NCI-H1436 treated with DMSO at 0.1 percent for 48 hours (cell line): ENCODE measurements around the gene RECQL5.
"Not testable (repeated sequence)": the region's sequence is repeated elsewhere in the genome, so short reads cannot be mapped to it uniquely, and the experiment has no call there.

ENCODE experiments used
- DNase-seq: peaks from one replicate; lab custom pipeline; 2025; lab: John Stamatoyannopoulos, UW

RECQL5 gene

DNA sequence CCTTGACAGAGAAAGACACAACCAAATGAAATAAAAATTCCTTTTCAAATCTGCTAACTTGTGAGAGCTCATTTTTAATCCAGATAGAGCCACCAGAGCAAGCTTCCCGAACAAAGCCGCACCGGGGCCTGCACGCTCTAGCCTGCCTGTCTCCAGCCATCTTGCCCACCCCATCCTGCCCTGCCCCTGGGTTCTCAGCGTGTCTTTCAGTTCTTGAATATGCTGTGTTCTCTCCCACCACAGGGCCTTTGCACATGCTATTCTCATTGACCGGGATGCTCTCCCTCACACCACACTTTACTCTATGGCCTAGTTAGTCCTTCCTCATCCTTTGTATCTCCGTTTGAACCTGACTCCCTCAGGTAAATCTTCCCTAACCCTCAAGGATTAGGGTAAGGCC lies 19.0 kb downstream of the RECQL5 start:
- no peak for DNase-seq

DNA sequence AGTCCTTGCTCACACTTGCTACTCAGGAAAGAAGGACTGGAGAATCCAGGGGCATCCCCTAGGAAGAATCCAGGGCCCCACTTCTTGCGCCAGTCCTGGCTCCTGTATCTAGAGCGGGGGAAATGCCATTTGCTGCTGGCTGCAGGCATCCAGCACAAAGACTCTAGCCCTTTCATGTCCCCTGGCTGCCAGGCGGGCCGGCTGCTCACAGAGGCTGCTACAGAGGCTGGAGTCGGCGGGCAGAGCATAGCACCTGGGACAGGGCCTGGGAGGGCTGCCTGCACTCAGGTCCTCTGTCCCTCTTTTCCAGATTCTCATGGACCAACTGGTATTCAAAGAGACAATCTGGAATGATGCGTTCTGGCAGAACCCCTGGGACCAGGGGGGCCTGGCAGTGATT lies 19.9 kb downstream of the RECQL5 start:
- no peak for DNase-seq

DNA sequence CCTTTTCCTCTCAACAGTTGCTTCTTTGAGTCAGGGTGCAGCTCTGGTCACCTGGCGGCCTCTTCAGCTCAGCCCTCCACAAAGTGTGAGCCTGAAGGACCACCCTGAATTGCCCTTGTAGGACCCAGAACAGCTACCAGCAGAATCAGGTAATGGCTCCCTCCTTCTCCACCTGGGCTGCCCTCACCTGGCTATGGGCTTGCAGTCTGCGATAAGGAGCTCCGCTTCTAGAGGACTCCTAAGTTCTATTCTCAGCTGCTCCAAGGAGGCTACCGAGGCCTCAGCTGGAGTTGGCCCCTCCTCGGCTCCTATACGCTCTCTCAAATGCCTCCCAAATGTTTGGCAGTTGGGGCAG lies 20.3 kb downstream of the RECQL5 start:
- DNase-seq, result no peak

DNA sequence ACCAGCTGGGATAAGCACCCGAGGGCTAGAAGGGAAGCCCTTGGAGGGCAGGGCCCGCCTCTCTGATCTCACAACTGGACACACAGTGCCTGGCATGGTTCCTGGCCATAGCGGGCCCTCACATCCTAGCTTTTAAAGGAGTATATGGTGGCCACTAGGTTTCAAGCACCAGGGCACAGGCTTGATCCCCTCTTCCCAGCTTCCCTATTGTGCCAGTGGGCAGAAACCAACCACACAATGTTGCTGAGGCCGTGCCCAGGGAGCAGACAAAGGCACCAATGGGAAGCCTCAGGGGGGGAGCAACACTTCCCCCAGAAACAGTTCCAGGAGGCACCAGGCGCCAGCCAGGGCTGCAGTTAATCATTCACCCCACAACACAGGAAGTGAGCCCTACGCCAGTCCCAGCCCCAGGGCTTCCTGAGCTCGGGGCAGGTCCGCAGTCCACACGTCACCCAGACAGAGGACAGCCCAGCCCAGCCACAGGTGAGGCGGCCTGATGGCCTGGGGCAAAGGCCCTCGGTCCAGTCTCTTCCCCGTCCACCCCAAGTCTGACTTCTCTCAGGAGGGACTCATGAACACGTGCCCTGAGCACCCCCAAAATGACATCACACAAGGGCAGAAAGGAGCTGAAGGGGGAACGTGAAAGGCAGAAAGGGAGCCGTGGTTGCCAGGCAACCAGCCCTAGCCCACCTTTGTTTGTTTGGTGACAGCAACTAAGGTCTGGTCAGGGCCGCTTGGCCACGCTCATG lies 20.9 kb downstream of the RECQL5 start:
- DNase-seq, result no peak

DNA sequence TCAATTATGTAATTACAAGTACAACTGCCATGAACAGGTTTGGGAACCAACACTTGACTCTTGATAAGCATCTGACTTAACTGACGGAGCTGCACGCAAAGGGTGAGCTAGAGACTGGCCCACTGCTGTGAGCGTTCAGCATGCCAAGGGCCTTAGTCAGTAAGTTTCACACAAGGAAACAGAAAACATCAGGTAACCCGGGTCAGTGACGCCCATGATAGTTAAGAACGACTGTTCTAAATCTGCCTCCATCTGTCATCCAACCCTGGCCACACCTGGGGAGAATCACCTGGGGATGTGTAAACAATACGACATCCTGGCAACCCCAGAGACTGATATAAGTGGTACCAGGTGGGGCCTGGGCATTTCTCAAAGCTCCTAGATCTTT lies 21.5 kb downstream of the RECQL5 start:
- no peak for DNase-seq

DNA sequence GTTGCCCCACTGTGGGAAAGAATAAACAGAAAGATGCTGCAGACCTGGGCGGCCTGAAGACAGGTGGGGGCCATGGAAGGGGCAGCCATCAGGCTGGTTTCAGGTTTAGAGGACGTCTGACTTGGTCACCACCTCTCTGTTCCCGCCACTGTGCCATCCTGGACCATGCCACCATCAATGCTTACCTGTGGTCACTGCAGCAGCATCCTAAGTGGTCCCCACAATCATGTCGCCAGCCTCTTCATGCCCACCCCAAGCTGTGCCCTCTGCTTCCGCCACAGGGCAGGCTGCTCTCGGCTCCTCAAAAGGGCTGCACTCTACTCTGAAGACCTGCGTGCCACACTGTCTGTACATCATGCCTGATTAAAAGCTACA lies 23.3 kb downstream of the RECQL5 start:
- DNase-seq, result no peak

DNA sequence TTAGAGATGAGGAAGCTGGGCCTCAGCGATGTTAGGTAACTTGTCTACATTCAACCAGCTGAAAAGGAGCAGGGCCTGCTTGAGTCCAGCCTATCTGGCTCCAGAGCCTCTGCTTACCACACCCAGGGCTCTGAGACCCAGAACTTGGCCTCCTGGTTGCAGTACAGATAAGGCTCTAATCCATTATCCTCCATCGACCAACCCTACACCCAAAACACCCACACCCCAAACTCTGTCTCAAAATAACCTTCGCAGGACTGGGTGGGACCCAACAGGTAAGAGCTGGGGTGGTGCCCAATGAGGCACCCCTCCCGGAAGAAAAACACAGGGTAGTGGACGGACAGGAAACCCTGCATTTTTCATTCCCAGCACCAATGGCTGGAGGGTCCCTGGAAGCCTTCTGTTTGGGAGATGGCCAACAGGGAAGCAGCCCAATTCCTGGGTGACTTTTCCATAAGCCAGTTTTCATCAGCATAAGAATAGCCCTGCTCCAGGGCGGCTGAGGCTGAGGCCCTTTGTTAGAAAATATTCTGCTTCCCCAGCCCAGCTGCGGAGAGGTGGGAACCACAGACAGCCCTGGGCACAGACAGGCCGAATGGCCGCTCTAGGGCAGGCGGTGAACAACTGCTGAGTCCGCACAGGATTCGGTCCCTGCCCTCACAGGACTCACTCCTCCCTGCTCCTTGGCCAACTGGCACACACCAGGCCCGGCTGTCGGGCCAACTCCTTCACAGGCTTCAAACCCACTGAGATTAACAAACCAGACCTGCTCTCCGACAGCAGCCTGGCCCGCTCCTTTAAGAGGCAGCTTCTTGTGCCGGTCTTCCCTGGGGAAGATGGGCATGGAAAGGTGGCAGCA lies 23.9 kb downstream of the RECQL5 start:
- no peak for DNase-seq

DNA sequence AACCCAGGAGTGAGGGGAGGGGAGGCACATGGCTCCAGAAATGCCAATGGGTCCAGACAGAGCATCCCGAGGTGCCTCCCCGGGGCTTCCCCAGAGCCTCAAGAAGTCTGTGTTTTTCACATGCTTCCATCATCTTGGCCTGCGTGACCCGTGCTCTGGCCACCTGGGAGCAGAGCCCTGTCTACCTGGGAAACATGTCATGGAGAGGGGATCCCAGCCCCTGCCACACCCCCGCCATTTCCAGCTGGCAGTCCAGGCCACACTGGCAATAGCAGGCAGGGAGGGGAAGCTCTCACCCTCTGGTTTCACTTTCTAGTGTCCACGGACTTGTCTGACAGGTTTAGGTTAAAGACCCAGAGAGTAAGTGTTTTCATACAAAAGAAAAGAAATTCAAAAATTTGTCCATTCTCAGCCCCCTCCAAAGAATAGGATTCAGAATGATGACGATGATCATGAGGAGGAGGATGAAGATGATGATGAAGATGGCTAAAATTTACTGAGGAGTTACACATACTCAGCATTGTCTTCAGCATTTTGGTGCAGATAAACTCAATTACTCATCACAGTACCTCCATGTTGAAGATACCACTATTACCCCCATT lies 24.7 kb downstream of the RECQL5 start:
- no peak for DNase-seq

GRCh38 chr17:75641343-75641742 lies 25.6 kb downstream of the RECQL5 start:
- no peak for DNase-seq

DNA sequence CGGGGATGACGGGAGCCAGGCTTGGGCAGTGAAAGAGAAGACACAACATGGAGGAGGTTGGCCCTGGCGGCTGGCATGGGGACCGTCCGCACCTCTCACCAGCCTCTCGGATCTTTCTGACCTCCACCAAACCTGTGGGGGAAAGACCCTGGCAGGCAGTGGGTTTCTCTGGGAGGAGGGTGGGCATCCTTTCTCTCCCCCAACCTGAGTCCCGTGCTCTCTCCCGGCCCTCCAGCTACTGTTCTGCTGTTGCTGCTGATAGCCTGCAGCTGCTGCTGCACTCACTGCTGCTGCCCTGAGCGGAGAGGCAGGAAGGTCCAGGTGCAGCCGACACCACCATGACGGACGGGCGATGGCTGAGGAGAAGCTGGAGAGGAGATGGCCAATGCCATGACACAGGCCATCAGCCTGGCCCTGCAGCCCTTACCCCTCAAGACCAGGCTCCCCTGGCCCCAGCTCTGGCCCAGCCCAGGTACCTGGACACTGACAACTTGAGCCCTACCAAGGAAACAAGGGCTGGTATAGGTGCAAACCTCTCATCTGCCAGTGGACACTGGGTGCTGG lies 26.3 kb downstream of the RECQL5 start:
- no peak for DNase-seq

DNA sequence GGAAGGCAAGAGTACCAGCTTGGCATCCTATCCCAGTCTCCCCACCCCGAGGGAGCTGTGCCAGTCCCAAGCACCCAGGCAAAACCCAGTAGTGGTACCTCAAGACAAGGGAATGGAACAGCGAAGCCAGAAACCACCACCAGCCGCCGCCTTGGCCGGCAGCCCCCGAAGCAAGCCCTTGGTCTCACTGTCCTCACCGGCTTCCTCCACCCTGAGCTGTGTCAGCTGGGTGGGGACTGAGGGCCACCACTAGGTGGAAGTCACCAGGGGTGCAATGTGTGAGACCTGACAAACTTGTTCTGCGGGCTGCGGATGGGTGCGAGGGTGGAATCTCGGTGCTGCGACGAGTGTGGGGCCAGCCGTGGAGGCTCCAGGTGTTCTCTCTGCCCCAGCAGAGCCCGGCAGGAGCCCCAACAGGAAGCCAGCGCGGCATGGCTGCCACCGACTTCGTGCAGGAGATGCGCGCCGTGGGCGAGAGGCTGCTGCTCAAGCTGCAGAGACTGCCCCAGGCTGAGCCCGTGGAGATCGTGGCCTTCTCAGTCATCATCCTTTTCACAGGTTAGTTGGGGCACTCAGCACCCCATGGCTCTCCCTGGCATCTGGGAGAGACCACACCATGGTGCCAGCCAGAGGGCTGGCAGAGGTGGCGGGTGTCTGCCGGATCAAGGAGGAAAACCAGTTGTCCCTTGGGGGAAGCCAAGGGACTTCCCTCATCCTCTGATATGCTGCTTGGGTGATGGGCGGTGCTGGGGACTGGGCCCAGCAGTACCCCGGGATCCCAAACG lies 27.0 kb downstream of the RECQL5 start:
- DNase-seq, result no peak

DNA sequence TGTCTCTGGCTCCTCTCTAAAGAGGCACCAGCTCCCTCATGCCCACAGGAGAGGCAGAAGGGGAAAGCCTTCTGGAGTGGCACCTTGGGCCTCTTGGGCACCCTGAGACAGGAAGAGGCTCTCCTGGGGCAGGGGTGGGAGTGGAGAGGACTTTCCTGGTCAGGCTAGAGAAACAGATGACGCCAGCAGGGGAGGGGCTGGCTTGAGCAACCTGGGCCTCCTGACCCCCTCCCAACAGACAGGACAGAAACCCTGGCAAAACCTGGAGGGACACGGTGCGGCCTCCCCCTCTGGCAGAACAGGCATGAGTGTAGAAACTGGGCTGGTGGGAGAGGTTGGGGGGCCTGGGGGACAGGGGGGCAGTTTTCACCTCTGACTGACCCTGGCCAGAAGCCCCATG lies 27.6 kb downstream of the RECQL5 start:
- DNase-seq, result no peak

DNA sequence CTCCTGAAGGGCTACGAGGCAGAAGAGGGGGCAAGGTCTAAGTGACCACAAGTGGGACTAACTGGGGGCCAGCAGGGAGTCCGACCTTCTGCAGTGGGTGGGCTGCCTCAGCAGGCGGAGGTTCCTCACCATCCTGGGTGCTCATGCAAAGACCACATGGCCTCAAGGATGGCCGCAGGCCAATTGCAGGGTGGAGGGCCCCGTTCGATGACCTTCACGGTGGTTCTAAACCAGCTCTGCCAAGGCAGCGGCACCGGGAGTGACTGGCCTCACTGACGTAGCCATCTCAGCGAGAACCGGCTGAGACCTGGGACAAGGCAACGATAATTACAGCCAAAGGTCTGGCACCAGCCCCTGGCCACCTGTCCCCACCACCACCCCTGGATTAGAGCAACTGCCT lies 28.1 kb downstream of the RECQL5 start:
- no peak for DNase-seq

GRCh38 chr17:75638039-75638438 lies 28.9 kb downstream of the RECQL5 start:
- not testable (repeated sequence) for DNase-seq

- DNase-seq, result no peak
These were observed 29.4 kb downstream of the RECQL5 start for GRCh38 chr17:75637551-75637950.

GRCh38 chr17:75637143-75637538 lies 29.8 kb downstream of the RECQL5 start:
- no peak for DNase-seq

GRCh38 chr17:75636381-75637142 lies 30.4 kb downstream of the RECQL5 start:
- no peak for DNase-seq

DNA sequence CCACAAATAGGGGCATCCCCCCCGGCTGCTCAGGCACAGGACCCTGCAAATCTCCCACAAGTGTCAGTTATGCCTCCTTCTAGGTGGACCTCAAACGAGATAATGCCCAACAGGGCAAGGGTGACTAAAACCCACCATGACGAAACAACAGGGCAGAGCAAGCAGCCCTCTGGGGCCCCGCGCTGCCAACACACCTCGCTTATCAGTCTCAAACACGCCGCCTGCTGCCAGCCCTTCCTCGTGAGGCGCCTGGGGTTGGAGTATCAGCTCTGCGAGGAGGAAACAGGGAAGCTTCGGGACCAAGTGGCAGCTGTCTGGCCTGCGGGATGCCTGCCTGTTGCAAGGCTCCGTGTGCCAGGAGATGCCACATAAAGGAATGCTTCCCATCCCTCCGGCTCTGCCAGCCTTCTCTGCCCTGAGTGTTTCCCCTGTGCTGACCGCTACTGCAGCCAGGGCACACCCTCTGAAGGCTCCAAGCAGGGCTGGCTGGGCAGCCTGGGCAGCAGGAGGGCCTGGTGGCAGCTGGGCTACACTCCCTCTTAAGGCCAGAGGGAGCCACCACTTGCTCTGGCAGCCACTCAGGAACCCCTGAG lies 31.2 kb downstream of the RECQL5 start:
- no peak for DNase-seq

GRCh38 chr17:75634754-75635609 lies 32.0 kb downstream of the RECQL5 start:
- no peak for DNase-seq

GRCh38 chr17:75634376-75634740 lies 32.6 kb downstream of the RECQL5 start:
- no peak for DNase-seq
